Measurements from ENCODE around the gene B2M. TPM values are rescaled to one million over a fixed set of nuclear protein-coding genes. Genes with fewer than 3 reads are reported as not detected.

The B2M gene
- total and polyA plus RNA-seq, 10 of the 15 experiments (the other 5 are each of a cell fraction or from before 2014, with no cell fraction given): 2,901 to 22,794 (median 8,374) TPM

GRCh38 chr15:44668921-44669320 is 42.4 kb upstream of the B2M start:
- TF ChIP-seq TCF3 (IDR thresholded peaks at IDR 0.05; ENCODE audit: borderline replicate concordance, insufficient read depth, low read depth, low read length) (0 out of 2 replicates have a peak, but pooled peaks have one; percentile 32), PML (IDR thresholded peaks at IDR 0.05; ENCODE audit: low read length) (no peak), TCF12 (IDR thresholded peaks at IDR 0.05; ENCODE audit: low read depth, low read length) (0 out of 2 replicates have a peak, but pooled peaks have one; percentile 34), SKIL (IDR thresholded peaks at IDR 0.05; ENCODE audit: low read depth, poor library complexity, severe bottlenecking) (no peak)
- TF ChIP-seq, protein P1, sequence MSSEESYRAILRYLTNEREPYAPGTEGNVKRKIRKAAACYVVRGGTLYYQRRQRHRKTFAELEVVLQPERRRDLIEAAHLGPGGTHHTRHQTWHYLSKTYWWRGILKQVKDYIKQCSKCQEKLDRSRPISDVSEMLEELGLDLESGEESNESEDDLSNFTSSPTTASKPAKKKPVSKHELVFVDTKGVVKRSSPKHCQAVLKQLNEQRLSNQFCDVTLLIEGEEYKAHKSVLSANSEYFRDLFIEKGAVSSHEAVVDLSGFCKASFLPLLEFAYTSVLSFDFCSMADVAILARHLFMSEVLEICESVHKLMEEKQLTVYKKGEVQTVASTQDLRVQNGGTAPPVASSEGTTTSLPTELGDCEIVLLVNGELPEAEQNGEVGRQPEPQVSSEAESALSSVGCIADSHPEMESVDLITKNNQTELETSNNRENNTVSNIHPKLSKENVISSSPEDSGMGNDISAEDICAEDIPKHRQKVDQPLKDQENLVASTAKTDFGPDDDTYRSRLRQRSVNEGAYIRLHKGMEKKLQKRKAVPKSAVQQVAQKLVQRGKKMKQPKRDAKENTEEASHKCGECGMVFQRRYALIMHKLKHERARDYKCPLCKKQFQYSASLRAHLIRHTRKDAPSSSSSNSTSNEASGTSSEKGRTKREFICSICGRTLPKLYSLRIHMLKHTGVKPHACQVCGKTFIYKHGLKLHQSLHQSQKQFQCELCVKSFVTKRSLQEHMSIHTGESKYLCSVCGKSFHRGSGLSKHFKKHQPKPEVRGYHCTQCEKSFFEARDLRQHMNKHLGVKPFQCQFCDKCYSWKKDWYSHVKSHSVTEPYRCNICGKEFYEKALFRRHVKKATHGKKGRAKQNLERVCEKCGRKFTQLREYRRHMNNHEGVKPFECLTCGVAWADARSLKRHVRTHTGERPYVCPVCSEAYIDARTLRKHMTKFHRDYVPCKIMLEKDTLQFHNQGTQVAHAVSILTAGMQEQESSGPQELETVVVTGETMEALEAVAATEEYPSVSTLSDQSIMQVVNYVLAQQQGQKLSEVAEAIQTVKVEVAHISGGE (CRISPR knock-in tag; IDR thresholded peaks at IDR 0.05): no peak
- Histone ChIP-seq H3K4me3 (no peak overlapping the region), H3K4me1 (ENCODE audit: control insufficient read depth, insufficient read depth, low read length) (peaks cover 62% of the 10 kb centered on the region), H3K27ac (ENCODE audit: control insufficient read depth, insufficient read depth) (no peak overlapping the region), H3K9ac (ENCODE audit: control insufficient read depth, insufficient read depth, low read length) (no peak overlapping the region), H3K9me3 (replicated peaks; ENCODE audit: control insufficient read depth, insufficient read depth, low read length) (no peaks in the 10 kb centered on the region; the same call in 2 of the 3 replicates), H4K20me1 (ENCODE audit: control insufficient read depth, insufficient read depth) (no peaks in the 10 kb centered on the region), H3K79me2 (ENCODE audit: control insufficient read depth, insufficient read depth, low read length) (peaks cover 27% of the 10 kb centered on the region), H3K27me3 (replicated peaks in 1 of 2; ENCODE audit: control insufficient read depth in 2 of 2, insufficient read depth in 2 of 2, low read length in 1 of 2) (no peaks in the 10 kb centered on the region), H3K36me3 (ENCODE audit: control insufficient read depth in 2 of 2, insufficient read depth in 2 of 2, low read length in 1 of 2) (peaks cover 0 to 2% of the 10 kb centered on the region in 2 experiments; a peak in 1 of 4 replicates), H3K4me2 (ENCODE audit: control insufficient read depth, insufficient read depth) (no peak overlapping the region), H2AFZ (ENCODE audit: control insufficient read depth, low read depth, low read length) (no peak overlapping the region)
- RAD21 ChIA-PET (ENCODE audit: unreplicated experiment): interaction anchor here (9.8 to 18.1 kb wide), 2 partner anchors 42 to 63 kb away, joined by 231 to 680 read pairs; partner anchors contain the start of genes B2M, PATL2 and TRIM69
- no peak for ATAC-seq
- CTCF ChIA-PET: interaction anchor here (0.9 to 9.8 kb wide), 6 partner anchors 9 to 70 kb away, joined by 3 to 203 read pairs (median 5); partner anchors contain the start of genes B2M, PATL2 and TRIM69
- no TSS peak for BruUV-seq (replicated peaks)
- in situ Hi-C loops (cut with MboI) (loop anchor here (5.0 kb wide), 1 partner anchor 43 kb away; the partner anchor contains the start of genes B2M and PATL2), intact Hi-C loops (cut with micrococcal nuclease; ENCODE audit: unreplicated experiment) (no loop called here)
- POLR2A ChIA-PET: interaction anchor here (0.7 to 11.4 kb wide), 6 partner anchors 9 to 67 kb away, joined by 4 to 194 read pairs (median 16); partner anchors contain the start of gene TRIM69
- no peak for FAIRE-seq
- SMC1A ChIA-PET (ENCODE audit: uncharacterized antibody, unreplicated experiment): interaction anchor here (1.2 to 3.4 kb wide), 5 partner anchors 9 to 70 kb away, joined by 3 to 21 read pairs (median 15); partner anchors contain the start of genes B2M and PATL2
- no peak for DNase-seq (ENCODE audit: low read depth, low spot score)
- 19% methylated on average over 2 of the region's 2 CpGs for WGBS (ENCODE audit: insufficient coverage, insufficient replicate concordance, low lambda C conversion rate, missing lambda C conversion rate)
